Keratinocyte (primary cell): ENCODE measurements around the gene SLC25A10. TPM values are rescaled to one million over a fixed set of nuclear protein-coding genes. Genes with fewer than 3 reads are reported as not detected.

Source experiments
- DNase-seq: peaks from one replicate; pipeline ENCODE4 v3.0.0-alpha.2; 2011; ENCODE audit warnings: low read depth, missing footprints, low spot score
- FAIRE-seq: peaks from 2 replicates; lab custom pipeline; 2011; peaks lifted over from hg19 to GRCh38; lab: Jason Lieb, UNC
- H2AFZ ChIP-seq: 2 replicates; pipeline ENCODE4 v1.6.0; 2012; ENCODE audit warnings: low read length, control low read depth, inconsistent platforms; ENCODE audit not compliant: control insufficient read depth
- H3K27ac ChIP-seq: 2 replicates; pipeline ENCODE4 v1.5.1; 2011; ENCODE audit warnings: low read length; ENCODE audit not compliant: control insufficient read depth, insufficient read depth
- H3K27me3 ChIP-seq: 3 replicates; pipeline ENCODE4 v1.6.0; 2011; ENCODE audit warnings: low read length; ENCODE audit not compliant: control insufficient read depth, insufficient read depth; ENCODE audit errors: extremely low read depth
- H3K36me3 ChIP-seq, 2 experiments: 2 replicates in 1 of 2; 3 replicates in 1 of 2; pipeline ENCODE4 v1.5.1; 2011; ENCODE audit warnings: low read length in 2 of 2, mild to moderate bottlenecking in 1 of 2; ENCODE audit not compliant: control insufficient read depth in 2 of 2, insufficient read depth in 2 of 2; ENCODE audit errors: extremely low read depth in 1 of 2
- H3K4me1 ChIP-seq: 3 replicates; pipeline ENCODE4 v1.5.1; 2011; ENCODE audit warnings: low read length; ENCODE audit not compliant: control insufficient read depth, insufficient read depth; ENCODE audit errors: extremely low read depth
- H3K4me2 ChIP-seq: 3 replicates; pipeline ENCODE4 v1.6.0; 2011; ENCODE audit warnings: low read depth, low read length; ENCODE audit not compliant: control insufficient read depth, insufficient read depth; ENCODE audit errors: extremely low read depth
- H3K4me3 ChIP-seq, 3 experiments: fragments of 200-600 bp in 1 of 3; sonication (generic) in 1 of 3; 2 replicates in 2 of 3; 3 replicates in 1 of 3; pipeline ENCODE4 v1.5.1; 2011 to 2016; ENCODE audit warnings: low read length in 3 of 3, mild to moderate bottlenecking in 3 of 3, control low read depth in 2 of 3, inconsistent platforms in 1 of 3, low read depth in 1 of 3, mixed read lengths in 1 of 3, mixed run types in 1 of 3, moderate library complexity in 1 of 3; ENCODE audit not compliant: control insufficient read depth in 2 of 3, insufficient read depth in 2 of 3; ENCODE audit errors: extremely low read depth in 1 of 3
- H3K79me2 ChIP-seq: 2 replicates; pipeline ENCODE4 v1.6.0; 2012; ENCODE audit warnings: low read length; ENCODE audit not compliant: control insufficient read depth, insufficient read depth
- H3K9ac ChIP-seq: 3 replicates; pipeline ENCODE4 v1.6.0; 2011; ENCODE audit warnings: low read length; ENCODE audit not compliant: control insufficient read depth, insufficient read depth; ENCODE audit errors: extremely low read depth
- H3K9me1 ChIP-seq: 3 replicates; pipeline ENCODE4 v1.6.0; 2011; ENCODE audit warnings: low read length; ENCODE audit not compliant: control insufficient read depth, insufficient read depth; ENCODE audit errors: extremely low read depth
- H3K9me3 ChIP-seq: 2 replicates; pipeline ENCODE4 v1.5.1; 2012; ENCODE audit warnings: low read depth, low read length; ENCODE audit not compliant: control insufficient read depth
- H4K20me1 ChIP-seq: 3 replicates; pipeline ENCODE4 v1.6.0; 2011; ENCODE audit warnings: low read length; ENCODE audit not compliant: control insufficient read depth, insufficient read depth; ENCODE audit errors: extremely low read depth
- EZH2 ChIP-seq: IDR thresholded peaks from one replicate; pipeline ENCODE4 v1.6.1; 2012; ENCODE audit warnings: inconsistent platforms, mild to moderate bottlenecking, low read length, moderate library complexity
- dilution Hi-C: fragments of 300-500 bp; cut with MboI; formaldehyde crosslinking; loops from one replicate; pipeline ENCODE4 v1.7.0; 2020; ENCODE audit warnings: low sequenced_read_pairs; ENCODE audit not compliant: extremely low pct_ligation_motif_present
- polyA plus RNA-seq, 5 experiments: library from polyadenylated mRNA; depleted of rRNA in 3 of 5; stranded (reverse) in 3 of 5; stranded (forward) in 1 of 5; unstranded in 1 of 5; fragments of >200 nt; gene quantifications; 1 replicate in 1 of 5; 2 replicates in 3 of 5; 3 replicates in 1 of 5; pipeline versions ENCODE4 v1.2.1 to v1.2.3, GENCODE V29; 2011 to 2012; ENCODE audit warnings: missing spikeins in 2 of 5, low read depth in 1 of 5, low replicate concordance in 1 of 5
- TF ChIP-seq, protein P1 (sequence below), 3 experiments: IDR thresholded peaks in 1 of 3; conservative IDR thresholded peaks in 1 of 3; optimal IDR thresholded peaks in 1 of 3; 2 replicates in 2 of 3; 3 replicates in 1 of 3; pipeline versions ENCODE3 to v1.5.1; 2011; ENCODE audit warnings: low read length in 3 of 3, mild to moderate bottlenecking in 3 of 3, moderate library complexity in 2 of 3, control low read depth in 1 of 3, inconsistent platforms in 1 of 3; ENCODE audit not compliant: insufficient read depth in 2 of 3; ENCODE audit errors: extremely low read depth in 1 of 3

Gene SLC25A10
- polyA plus RNA-seq, 1 donor (not counting 4 experiments of a cell fraction or from before 2014, with no cell fraction given) = 12.7 TPM

DNA sequence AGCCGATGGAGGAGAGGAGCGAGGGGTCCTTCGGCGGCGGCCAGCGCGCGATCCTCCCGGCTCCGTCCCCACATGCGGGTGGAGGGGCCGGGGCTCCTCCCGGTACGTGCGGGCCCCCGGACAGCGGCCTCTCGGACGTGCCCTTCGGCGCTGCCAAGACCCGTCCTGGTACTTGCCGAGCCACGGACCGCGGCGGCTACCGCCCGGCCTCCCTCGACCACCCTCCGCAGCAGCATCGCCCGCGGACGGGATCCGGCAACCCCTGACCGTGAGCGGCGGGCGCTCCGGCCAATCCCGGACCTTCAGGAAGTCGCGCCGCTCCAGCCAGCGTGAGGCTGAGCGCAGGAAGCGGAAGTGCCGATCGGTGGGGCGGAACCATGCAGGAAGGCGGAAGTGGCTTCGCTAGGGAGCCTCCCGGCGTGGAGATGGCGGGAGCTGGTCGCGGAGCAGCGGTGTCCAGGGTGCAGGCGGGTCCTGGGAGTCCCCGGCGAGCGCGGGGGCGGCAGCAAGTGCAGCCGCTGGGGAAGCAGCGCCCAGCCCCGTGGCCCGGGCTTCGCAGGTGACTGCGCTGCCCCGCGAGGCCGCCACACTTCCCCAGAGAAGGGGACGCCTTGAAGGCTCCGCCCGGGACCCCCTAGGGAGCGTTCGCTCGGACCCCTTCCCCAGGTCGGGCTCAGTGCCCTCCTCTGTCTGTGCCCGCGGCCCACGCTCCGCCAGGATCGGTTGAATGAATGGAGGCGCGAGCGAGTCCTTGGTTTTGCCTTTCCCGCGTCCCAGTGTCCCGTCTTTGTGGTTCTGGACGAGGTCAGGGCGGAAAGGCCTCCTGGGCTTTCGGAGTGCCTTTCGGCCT is 45.5 kb upstream of the SLC25A10 start, which contains the start of the genes CCDC137 and OXLD1:
Gene CCDC137, plus strand, starts transcription at position 396 of the 850 bp plus-strand sequence. Its CDS starts 30 bp downstream, at position 426.
Gene OXLD1, minus strand, starts transcription at position 264 of the 850 bp plus-strand sequence. Its CDS starts 28 bp downstream, at position 236.
- peak within 1 kb of the TSS; percentile 80 for H3K27ac ChIP-seq
- no peaks in the 10 kb centered on the region for H4K20me1 ChIP-seq
- TF ChIP-seq, protein P1, sequence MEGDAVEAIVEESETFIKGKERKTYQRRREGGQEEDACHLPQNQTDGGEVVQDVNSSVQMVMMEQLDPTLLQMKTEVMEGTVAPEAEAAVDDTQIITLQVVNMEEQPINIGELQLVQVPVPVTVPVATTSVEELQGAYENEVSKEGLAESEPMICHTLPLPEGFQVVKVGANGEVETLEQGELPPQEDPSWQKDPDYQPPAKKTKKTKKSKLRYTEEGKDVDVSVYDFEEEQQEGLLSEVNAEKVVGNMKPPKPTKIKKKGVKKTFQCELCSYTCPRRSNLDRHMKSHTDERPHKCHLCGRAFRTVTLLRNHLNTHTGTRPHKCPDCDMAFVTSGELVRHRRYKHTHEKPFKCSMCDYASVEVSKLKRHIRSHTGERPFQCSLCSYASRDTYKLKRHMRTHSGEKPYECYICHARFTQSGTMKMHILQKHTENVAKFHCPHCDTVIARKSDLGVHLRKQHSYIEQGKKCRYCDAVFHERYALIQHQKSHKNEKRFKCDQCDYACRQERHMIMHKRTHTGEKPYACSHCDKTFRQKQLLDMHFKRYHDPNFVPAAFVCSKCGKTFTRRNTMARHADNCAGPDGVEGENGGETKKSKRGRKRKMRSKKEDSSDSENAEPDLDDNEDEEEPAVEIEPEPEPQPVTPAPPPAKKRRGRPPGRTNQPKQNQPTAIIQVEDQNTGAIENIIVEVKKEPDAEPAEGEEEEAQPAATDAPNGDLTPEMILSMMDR (optimal IDR thresholded peaks at IDR 0.05 in 1 of 3, IDR thresholded peaks at IDR 0.05 in 1 of 3, conservative IDR thresholded peaks at IDR 0.05 in 1 of 3; ENCODE audit: extremely low read depth in 1 of 3, insufficient read depth in 2 of 3, low read length in 3 of 3) = no peak
- TF ChIP-seq EZH2 = no peak
- FAIRE-seq (no peak), DNase-seq (peak; percentile 87)
- no peaks in the 10 kb centered on the region for H3K9me3 ChIP-seq
- no peaks in the 10 kb centered on the region for H3K9me1 ChIP-seq
- peaks cover 25% of the 10 kb centered on the region for H3K4me1 ChIP-seq
- dilution Hi-C loops = no loop called here
- H3K4me3 ChIP-seq = peak within 1 kb of the TSS; percentile 74 to 89 (median 83)
- H3K4me2 ChIP-seq = peak within 1 kb of the TSS; percentile 93
- H3K27me3 ChIP-seq = no peaks in the 10 kb centered on the region
- H3K9ac ChIP-seq = peak within 1 kb of the TSS; percentile 92
- peaks cover 44% of the 10 kb centered on the region for H3K79me2 ChIP-seq
- peak within 1 kb of the TSS; percentile 64 for H2AFZ ChIP-seq
- peaks cover 17 to 38% of the 10 kb centered on the region in 2 experiments for H3K36me3 ChIP-seq

DNA sequence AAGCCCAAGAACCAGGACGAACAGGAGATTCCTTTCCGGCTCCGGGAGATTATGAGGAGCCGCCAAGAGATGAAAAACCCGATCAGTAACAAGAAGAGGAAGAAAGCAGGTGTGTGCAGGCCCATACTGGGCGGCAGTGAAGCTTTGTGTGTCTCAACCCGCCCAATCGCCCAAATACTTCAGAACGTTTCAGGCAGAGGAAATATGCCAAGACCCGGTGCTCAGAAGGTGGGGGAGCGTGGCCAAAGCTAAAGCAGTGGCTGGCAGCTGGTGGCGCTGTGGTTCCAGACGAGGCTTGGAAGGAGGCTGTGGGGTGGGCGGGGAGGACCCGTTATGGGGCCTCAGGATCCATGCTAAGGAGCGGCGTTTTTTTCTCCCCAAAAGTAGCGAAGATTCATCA is 44.3 kb upstream of the SLC25A10 start:
- no peak for FAIRE-seq
- H3K4me3 ChIP-seq = peak overlapping the region; percentile 68 to 83 (median 74)
- H3K9ac ChIP-seq = peak overlapping the region; percentile 69
- H3K4me2 ChIP-seq = peak overlapping the region; percentile 93
- no peak for TF ChIP-seq EZH2
- TF ChIP-seq, protein P1 (optimal IDR thresholded peaks at IDR 0.05 in 1 of 3, IDR thresholded peaks at IDR 0.05 in 1 of 3, conservative IDR thresholded peaks at IDR 0.05 in 1 of 3; ENCODE audit: extremely low read depth in 1 of 3, insufficient read depth in 2 of 3, low read length in 3 of 3) = peak in 2 of 3 experiments; percentile 71 to 85
- DNase-seq = no peak
- H3K27me3 ChIP-seq = no peaks in the 10 kb centered on the region
- no peaks in the 10 kb centered on the region for H3K9me1 ChIP-seq
- H3K4me1 ChIP-seq = peaks cover 25% of the 10 kb centered on the region
- peaks cover 50% of the 10 kb centered on the region for H3K79me2 ChIP-seq
- peaks cover 28 to 48% of the 10 kb centered on the region in 2 experiments for H3K36me3 ChIP-seq
- H3K27ac ChIP-seq = peak overlapping the region; percentile 60
- dilution Hi-C loops = no loop called here
- H4K20me1 ChIP-seq = no peaks in the 10 kb centered on the region
- H2AFZ ChIP-seq = peak overlapping the region; percentile 13
- no peaks in the 10 kb centered on the region for H3K9me3 ChIP-seq
